22Rv1 (cell line): Measurements from ENCODE around the gene SIRT5.
A peak's percentile ranks its signal among the peaks of the same experiment; 100 is the strongest.

ENCODE experiments used
- H3K27ac ChIP-seq: fragments of 450-650 bp; 2 replicates; pipeline ENCODE4 v1.5.1; 2017
- CTCF ChIP-seq: fragments of 450-650 bp; IDR thresholded peaks from 2 replicates; pipeline ENCODE4 v1.5.1; 2017; ENCODE audit warnings: mild to moderate bottlenecking
- ZFX ChIP-seq: fragments of 450-650 bp; IDR thresholded peaks from 2 replicates; pipeline ENCODE4 v1.6.1; 2017; ENCODE audit warnings: antibody characterized with exemption, borderline replicate concordance

SIRT5 gene

GRCh38 chr6:13604135-13604534 lies 29.7 kb downstream of the SIRT5 start:
- TF ChIP-seq ZFX (no peak), CTCF (no peak)
- no peak overlapping the region for H3K27ac ChIP-seq

GRCh38 chr6:13604546-13605416 lies 30.4 kb downstream of the SIRT5 start:
- no peak overlapping the region for H3K27ac ChIP-seq
- TF ChIP-seq ZFX (no peak), CTCF (no peak)

- H3K27ac ChIP-seq: no peak overlapping the region
- no peak for TF ChIP-seq ZFX
- no peak for TF ChIP-seq CTCF
Measured at GRCh38 chr6:13605634-13606033, 31.2 kb downstream of the SIRT5 start.

GRCh38 chr6:13611715-13612114 lies 37.3 kb downstream of the SIRT5 start:
- H3K27ac ChIP-seq: no peak overlapping the region
- no peak for TF ChIP-seq CTCF
- no peak for TF ChIP-seq ZFX

- H3K27ac ChIP-seq: no peak overlapping the region
- TF ChIP-seq ZFX: no peak
- TF ChIP-seq CTCF: no peak
Measured at GRCh38 chr6:13613029-13613594, 38.7 kb downstream of the SIRT5 start.

GRCh38 chr6:13614126-13614925 lies 39.9 kb downstream of the SIRT5 start:
- H3K27ac ChIP-seq: peak overlapping the region; percentile 88
- no peak for TF ChIP-seq CTCF
- TF ChIP-seq ZFX: no peak
